Stimulated activated memory B cell treated with anti-CD40 and anti-IgM and Interleukin-4, amounts not matched to agents 10 μg/mL and 1 μg/mL and 100 μg/mL, for 72 hours (primary cell): ENCODE data around the gene EPDR1.
"Not testable (repeated sequence)": the region's sequence is repeated elsewhere in the genome, so short reads cannot be mapped to it uniquely, and the experiment has no call there.

Experiments
- ATAC-seq: fragments of 150-1000 bp; cut with Tn5 transposase; 2 replicates; pipeline ENCODE4 v1.10.0; 2021
- H3K27ac Mint-ChIP-seq: one replicate; pipeline ENCODE4 v1.8.0; 2022; ENCODE audit warnings: mild to moderate bottlenecking, mixed read lengths
- H3K27me3 Mint-ChIP-seq: one replicate; pipeline ENCODE4 v1.8.0; 2022; ENCODE audit warnings: mixed read lengths
- H3K36me3 Mint-ChIP-seq: one replicate; pipeline ENCODE4 v1.8.0; 2022; ENCODE audit warnings: mixed read lengths
- H3K4me1 Mint-ChIP-seq: one replicate; pipeline ENCODE4 v1.8.0; 2022; ENCODE audit warnings: mixed read lengths
- H3K4me3 Mint-ChIP-seq: one replicate; pipeline ENCODE4 v1.8.0; 2022; ENCODE audit warnings: mild to moderate bottlenecking, moderate library complexity, mixed read lengths
- H3K9me3 Mint-ChIP-seq: one replicate; pipeline ENCODE4 v1.8.0; 2022; ENCODE audit warnings: mixed read lengths

Gene EPDR1

GRCh38 chr7:37947138-37947940 is 26.9 kb downstream of the EPDR1 start:
- H3K4me1 Mint-ChIP-seq = no peaks in the 10 kb centered on the region
- no peaks in the 10 kb centered on the region for H3K27me3 Mint-ChIP-seq
- ATAC-seq = no peak
- no peaks in the 10 kb centered on the region for H3K36me3 Mint-ChIP-seq
- no peaks in the 10 kb centered on the region for H3K9me3 Mint-ChIP-seq
- H3K27ac Mint-ChIP-seq = no peak overlapping the region
- H3K4me3 Mint-ChIP-seq = no peak overlapping the region

GRCh38 chr7:37947941-37948210 is 27.4 kb downstream of the EPDR1 start:
- ATAC-seq = no peak
- no peaks in the 10 kb centered on the region for H3K4me1 Mint-ChIP-seq
- H3K27ac Mint-ChIP-seq = no peak overlapping the region
- H3K9me3 Mint-ChIP-seq = no peaks in the 10 kb centered on the region
- no peaks in the 10 kb centered on the region for H3K27me3 Mint-ChIP-seq
- no peak overlapping the region for H3K4me3 Mint-ChIP-seq
- no peaks in the 10 kb centered on the region for H3K36me3 Mint-ChIP-seq

DNA sequence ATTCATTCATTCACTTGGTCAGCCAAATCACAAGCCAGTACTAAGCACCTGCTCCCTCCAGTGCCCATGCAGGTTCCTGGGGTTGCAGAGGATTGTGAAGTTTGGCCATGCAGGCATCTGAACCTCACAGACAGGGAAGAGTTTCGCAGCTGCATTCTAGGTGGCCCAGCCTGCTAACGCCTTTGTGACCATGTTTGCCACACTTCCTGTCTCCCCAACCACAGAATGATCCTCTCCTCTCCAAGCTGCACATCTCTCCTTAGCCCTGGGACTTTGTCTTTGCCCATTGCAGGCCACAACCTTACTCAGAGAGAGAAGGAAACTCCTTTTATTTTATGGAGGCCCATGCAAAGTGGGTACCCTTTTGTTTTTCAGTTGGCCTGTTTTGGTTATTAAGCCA is 31.8 kb downstream of the EPDR1 start:
- H3K27me3 Mint-ChIP-seq = peaks cover 9% of the 10 kb centered on the region
- H3K27ac Mint-ChIP-seq = no peak overlapping the region
- ATAC-seq = no peak
- peaks cover 3% of the 10 kb centered on the region for H3K9me3 Mint-ChIP-seq
- H3K4me1 Mint-ChIP-seq = no peaks in the 10 kb centered on the region
- H3K4me3 Mint-ChIP-seq = no peak overlapping the region
- no peaks in the 10 kb centered on the region for H3K36me3 Mint-ChIP-seq

DNA sequence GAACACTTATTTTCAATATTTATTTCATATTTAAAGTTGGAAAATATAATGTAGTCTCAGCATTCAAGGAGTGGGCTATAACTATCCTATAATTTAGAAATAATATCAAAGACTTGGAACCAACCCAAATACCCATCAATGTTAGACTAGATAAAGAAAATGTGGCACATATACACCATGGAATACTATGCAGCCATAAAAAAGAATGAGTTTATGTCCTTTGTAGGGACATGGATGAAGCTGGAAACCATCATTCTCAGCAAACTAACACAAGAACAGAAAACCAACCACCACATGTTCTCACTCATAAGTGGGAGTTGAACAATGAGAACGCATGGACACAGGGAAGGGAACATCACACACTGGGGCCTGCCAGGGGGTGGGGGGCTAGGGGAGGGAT is 33.8 kb downstream of the EPDR1 start:
- not testable (repeated sequence) for H3K9me3 Mint-ChIP-seq, ATAC-seq, H3K4me1 Mint-ChIP-seq, H3K27me3 Mint-ChIP-seq, H3K36me3 Mint-ChIP-seq, H3K27ac Mint-ChIP-seq, H3K4me3 Mint-ChIP-seq

GRCh38 chr7:37956791-37957190 is 36.4 kb downstream of the EPDR1 start:
- Mint-ChIP-seq H3K9me3 (peaks cover 3% of the 10 kb centered on the region), H3K36me3 (no peaks in the 10 kb centered on the region), H3K27me3 (peaks cover 9% of the 10 kb centered on the region), H3K4me1 (no peaks in the 10 kb centered on the region), H3K4me3 (no peak overlapping the region), H3K27ac (no peak overlapping the region)
- no peak for ATAC-seq

DNA sequence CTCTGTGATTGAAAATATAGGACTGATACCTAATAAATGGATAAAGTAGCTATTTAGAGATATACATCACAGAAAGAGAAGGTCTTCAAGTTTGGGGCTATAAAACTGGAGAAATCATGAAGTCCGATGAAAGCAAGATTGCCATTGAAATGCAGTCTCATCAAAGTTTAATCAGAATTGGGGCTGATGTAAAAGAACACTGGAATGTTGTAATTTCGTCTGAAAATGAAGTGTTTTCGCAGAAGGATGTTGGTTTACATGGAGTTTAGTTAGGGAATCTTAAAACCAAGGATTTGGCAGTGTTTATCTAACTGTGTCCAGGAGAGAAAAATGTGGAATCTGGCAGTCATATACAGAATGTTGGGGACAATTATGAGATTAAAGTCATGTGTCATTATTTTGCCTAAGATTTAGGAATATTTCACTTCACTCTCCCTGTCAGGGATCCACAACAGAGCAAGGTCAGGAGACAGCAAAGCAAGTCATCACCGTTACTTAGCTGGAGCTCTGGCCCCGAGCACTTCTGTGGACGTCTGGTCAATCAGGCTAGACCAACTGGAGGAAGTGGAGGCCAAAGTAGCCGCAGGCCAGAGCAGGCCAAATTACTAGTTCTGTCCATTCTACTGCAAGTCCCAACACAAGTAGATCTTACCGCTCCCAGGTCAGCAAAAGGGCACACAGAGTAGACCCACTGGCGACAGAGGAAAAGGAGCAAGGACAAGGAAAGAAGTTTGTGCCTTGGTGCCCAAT is 37.0 kb downstream of the EPDR1 start:
- Mint-ChIP-seq H3K36me3 (no peaks in the 10 kb centered on the region), H3K9me3 (peaks cover 3% of the 10 kb centered on the region), H3K27ac (no peak overlapping the region), H3K4me1 (no peaks in the 10 kb centered on the region), H3K27me3 (peaks cover 9% of the 10 kb centered on the region), H3K4me3 (no peak overlapping the region)
- no peak for ATAC-seq

DNA sequence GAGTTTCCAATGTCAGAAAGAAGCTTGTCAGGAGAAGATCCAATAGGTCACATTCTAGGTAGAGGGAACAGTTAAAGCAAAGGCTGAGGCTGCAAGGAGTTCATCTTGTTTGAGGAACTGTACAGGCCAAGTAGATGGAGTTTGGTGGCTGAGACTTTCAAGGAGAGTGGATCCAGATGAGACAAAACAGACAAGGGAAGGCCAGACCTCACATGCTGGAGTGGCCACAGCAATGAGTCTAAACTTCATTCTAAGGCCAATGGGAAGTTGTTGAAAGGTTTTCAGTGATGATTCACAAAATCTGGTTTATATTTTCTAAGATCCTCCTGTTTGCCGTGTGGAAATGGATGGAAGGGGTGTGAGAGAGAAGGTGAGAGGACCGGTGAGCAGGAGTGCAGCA is 40.0 kb downstream of the EPDR1 start:
- Mint-ChIP-seq H3K4me1 (no peaks in the 10 kb centered on the region), H3K27me3 (peaks cover 9% of the 10 kb centered on the region), H3K9me3 (peaks cover 3% of the 10 kb centered on the region), H3K27ac (no peak overlapping the region), H3K4me3 (no peak overlapping the region), H3K36me3 (no peaks in the 10 kb centered on the region)
- no peak for ATAC-seq

DNA sequence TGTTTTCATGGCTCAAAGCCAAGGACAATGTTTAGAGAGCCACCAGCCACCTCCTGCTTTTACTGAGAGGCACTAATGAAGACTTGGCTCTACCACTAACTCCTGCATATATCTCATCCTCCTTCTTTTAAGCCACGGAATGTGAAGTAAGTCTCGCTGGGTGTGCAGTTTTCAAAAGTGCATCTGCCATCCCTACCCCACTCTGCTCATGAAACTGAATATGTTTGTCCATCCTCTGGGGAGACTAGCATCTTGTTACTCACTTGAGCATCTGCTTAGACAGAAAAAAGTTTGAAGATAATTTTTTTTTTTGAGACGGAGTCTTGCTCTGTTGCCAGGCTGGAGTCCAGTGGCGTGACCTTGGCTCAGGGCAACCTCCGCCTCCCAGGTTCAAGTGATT is 40.8 kb downstream of the EPDR1 start:
- Mint-ChIP-seq H3K36me3 (no peaks in the 10 kb centered on the region), H3K4me1 (no peaks in the 10 kb centered on the region), H3K27me3 (peaks cover 1% of the 10 kb centered on the region), H3K4me3 (no peak overlapping the region), H3K27ac (no peak overlapping the region), H3K9me3 (no peaks in the 10 kb centered on the region)
- no peak for ATAC-seq

DNA sequence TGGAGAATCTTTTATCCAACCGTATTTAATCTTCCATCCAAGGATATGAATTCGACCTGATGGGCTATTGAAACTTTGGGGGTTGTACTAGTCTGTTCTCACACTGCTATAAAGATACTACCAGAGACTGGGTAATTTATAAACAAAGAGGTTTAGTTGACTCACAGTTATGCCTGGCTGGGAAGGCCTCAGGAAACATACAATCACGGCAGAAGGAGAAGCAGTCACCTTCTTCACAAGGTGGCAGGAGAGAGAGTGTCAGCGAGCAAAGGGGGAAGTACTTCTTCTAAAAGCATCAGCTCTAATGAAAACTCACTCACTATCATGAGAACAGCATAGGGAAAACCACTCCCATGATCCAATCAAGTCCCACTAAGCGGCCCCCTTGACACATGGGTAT is 43.8 kb downstream of the EPDR1 start:
- Mint-ChIP-seq H3K9me3 (no peaks in the 10 kb centered on the region), H3K4me3 (no peak overlapping the region), H3K27ac (no peak overlapping the region), H3K27me3 (no peaks in the 10 kb centered on the region), H3K36me3 (no peaks in the 10 kb centered on the region), H3K4me1 (no peaks in the 10 kb centered on the region)
- no peak for ATAC-seq

GRCh38 chr7:37970211-37970610 is 49.8 kb downstream of the EPDR1 start:
- peaks cover 6% of the 10 kb centered on the region for H3K27me3 Mint-ChIP-seq
- no peak for ATAC-seq
- H3K36me3 Mint-ChIP-seq = no peaks in the 10 kb centered on the region
- H3K4me1 Mint-ChIP-seq = no peaks in the 10 kb centered on the region
- H3K4me3 Mint-ChIP-seq = no peak overlapping the region
- H3K9me3 Mint-ChIP-seq = no peaks in the 10 kb centered on the region
- no peak overlapping the region for H3K27ac Mint-ChIP-seq

DNA sequence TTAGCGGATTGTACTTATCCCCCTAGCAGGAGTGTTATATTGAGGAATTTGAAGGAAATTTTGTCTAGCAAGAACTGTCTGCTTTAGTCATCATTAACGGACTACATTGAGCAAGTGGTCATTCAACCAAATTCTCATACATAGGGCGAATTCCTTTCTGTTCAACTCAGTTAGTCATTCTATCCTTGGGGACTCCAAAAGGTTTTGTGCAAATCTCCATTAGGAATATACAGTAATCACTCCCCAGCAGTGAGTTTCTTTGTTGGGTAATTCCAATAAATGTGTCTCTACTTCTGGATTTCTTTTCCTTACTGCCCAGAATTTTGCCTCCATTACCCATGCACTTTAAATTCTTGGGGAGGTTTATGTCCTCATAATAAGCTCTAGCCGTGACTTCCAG is 51.1 kb downstream of the EPDR1 start:
- H3K4me3 Mint-ChIP-seq = no peak overlapping the region
- ATAC-seq = no peak
- H3K36me3 Mint-ChIP-seq = no peaks in the 10 kb centered on the region
- H3K4me1 Mint-ChIP-seq = no peaks in the 10 kb centered on the region
- H3K27ac Mint-ChIP-seq = no peak overlapping the region
- H3K9me3 Mint-ChIP-seq = no peaks in the 10 kb centered on the region
- H3K27me3 Mint-ChIP-seq = peaks cover 6% of the 10 kb centered on the region

GRCh38 chr7:37973915-37974314 is 53.5 kb downstream of the EPDR1 start:
- Mint-ChIP-seq H3K27ac (no peak overlapping the region), H3K27me3 (peaks cover 6% of the 10 kb centered on the region), H3K9me3 (no peaks in the 10 kb centered on the region), H3K36me3 (no peaks in the 10 kb centered on the region), H3K4me3 (no peak overlapping the region), H3K4me1 (no peaks in the 10 kb centered on the region)
- ATAC-seq = no peak

- no peaks in the 10 kb centered on the region for H3K4me1 Mint-ChIP-seq
- ATAC-seq = no peak
- peaks cover 6% of the 10 kb centered on the region for H3K27me3 Mint-ChIP-seq
- no peak overlapping the region for H3K4me3 Mint-ChIP-seq
- no peaks in the 10 kb centered on the region for H3K9me3 Mint-ChIP-seq
- no peaks in the 10 kb centered on the region for H3K36me3 Mint-ChIP-seq
- H3K27ac Mint-ChIP-seq = no peak overlapping the region
These were observed 54.3 kb downstream of the EPDR1 start for GRCh38 chr7:37974711-37975110.

GRCh38 chr7:37977243-37977642 is 56.8 kb downstream of the EPDR1 start:
- Mint-ChIP-seq H3K9me3 (no peaks in the 10 kb centered on the region), H3K27ac (no peak overlapping the region), H3K36me3 (no peaks in the 10 kb centered on the region), H3K4me3 (no peak overlapping the region), H3K27me3 (peaks cover 6% of the 10 kb centered on the region), H3K4me1 (no peaks in the 10 kb centered on the region)
- no peak for ATAC-seq

- H3K27ac Mint-ChIP-seq = no peak overlapping the region
- no peak overlapping the region for H3K4me3 Mint-ChIP-seq
- no peaks in the 10 kb centered on the region for H3K9me3 Mint-ChIP-seq
- H3K27me3 Mint-ChIP-seq = peaks cover 11% of the 10 kb centered on the region
- no peak for ATAC-seq
- H3K4me1 Mint-ChIP-seq = no peaks in the 10 kb centered on the region
- no peaks in the 10 kb centered on the region for H3K36me3 Mint-ChIP-seq
These were observed 61.2 kb downstream of the EPDR1 start for GRCh38 chr7:37981664-37982063.

- ATAC-seq = no peak
- Mint-ChIP-seq H3K27me3 (peaks cover 11% of the 10 kb centered on the region), H3K9me3 (no peaks in the 10 kb centered on the region), H3K4me1 (no peaks in the 10 kb centered on the region), H3K4me3 (no peak overlapping the region), H3K27ac (no peak overlapping the region), H3K36me3 (no peaks in the 10 kb centered on the region)
These were observed 62.0 kb downstream of the EPDR1 start for GRCh38 chr7:37982423-37982822.
